ENCODE data around the gene CD79B. TPM values are rescaled to one million over a fixed set of nuclear protein-coding genes. Genes with fewer than 3 reads are reported as not detected.
A peak's percentile ranks its signal among the peaks of the same experiment; 100 is the strongest.

Gene CD79B
- total and polyA plus RNA-seq, 2 of the 13 experiments (the other 11 are each of a cell fraction or from before 2014, with no cell fraction given): not detected

DNA sequence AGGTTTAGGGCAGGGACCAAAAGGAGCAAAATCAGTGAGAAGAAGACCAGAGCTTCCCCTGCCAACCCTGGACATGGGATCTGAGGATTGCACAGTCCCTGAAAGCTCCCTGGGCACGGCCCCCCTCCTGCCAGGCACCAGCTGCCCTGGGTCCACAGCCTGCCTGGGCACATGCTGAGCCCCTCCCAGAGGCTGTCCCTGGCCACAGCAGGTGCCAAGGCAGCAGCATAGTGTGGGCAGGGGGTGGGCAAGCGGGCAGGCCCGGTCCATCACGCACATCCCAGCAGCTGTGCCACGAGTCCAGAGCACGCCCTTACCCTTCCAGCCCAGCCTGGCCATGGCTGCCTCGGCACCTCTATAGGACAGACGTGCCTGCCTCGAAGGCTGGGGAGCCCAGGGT lies 27.9 kb upstream of the CD79B start:
- FAIRE-seq: no peak
- H3K27ac ChIP-seq (ENCODE audit: extremely low read length, insufficient read depth, low read length): no peak overlapping the region
- ChIA-PET POLR2A (no interaction called here), CTCF (ENCODE audit: low intra/inter-chr PET ratio, low total read pairs) (no interaction called here)
- no peak overlapping the region for H3K9ac ChIP-seq (ENCODE audit: insufficient read depth, low read depth, low read length)
- no peak overlapping the region for H3K4me3 ChIP-seq (replicated peaks in 1 of 3; ENCODE audit: insufficient read depth in 1 of 3, low read depth in 2 of 3, low read length in 3 of 3)
- no TSS peak for BruUV-seq (replicated peaks)
- no peaks in the 10 kb centered on the region for H3K9me3 ChIP-seq (ENCODE audit: low read length)
- H3K36me3 ChIP-seq (replicated peaks in 1 of 2; ENCODE audit: control insufficient read depth in 1 of 2, insufficient read depth in 2 of 2, low read length in 2 of 2): no peaks in the 10 kb centered on the region
- no peaks in the 10 kb centered on the region for H3K79me2 ChIP-seq (ENCODE audit: insufficient read depth, low read length)
- no peak for ATAC-seq
- no peak overlapping the region for H2AFZ ChIP-seq (ENCODE audit: low read length)
- H3K4me1 ChIP-seq (ENCODE audit: insufficient read depth, low read length): peaks cover 32% of the 10 kb centered on the region
- in situ Hi-C loops (cut with HindIII; ENCODE audit: extremely low pct_ligation_motif_present, low pct_unique_long_range_greater_than_20kb) (no loop called here), intact Hi-C loops (cut with micrococcal nuclease; ENCODE audit: unreplicated experiment) (no loop called here)
- H3K4me2 ChIP-seq (ENCODE audit: low read depth, low read length): no peak overlapping the region
- peaks cover 4 to 22% of the 10 kb centered on the region in 2 experiments; a peak in 2 of 5 replicates for H3K27me3 ChIP-seq (ENCODE audit: control insufficient read depth in 1 of 2, insufficient read depth in 2 of 2, low read length in 2 of 2)
- TF ChIP-seq ZNF879 (CRISPR knock-in tag; IDR thresholded peaks at IDR 0.05) (no peak), HNRNPL (IDR thresholded peaks at IDR 0.05; ENCODE audit: low read depth, low read length) (0 out of 2 replicates have a peak, but pooled peaks have one; percentile 30), ELF4 (CRISPR knock-in tag; IDR thresholded peaks at IDR 0.05; ENCODE audit: borderline replicate concordance) (no peak), POLR2G (IDR thresholded peaks at IDR 0.05; ENCODE audit: low read depth, low read length) (no peak), ATM (IDR thresholded peaks at IDR 0.05; ENCODE audit: borderline replicate concordance) (no peak)
- TF ChIP-seq, protein P1, sequence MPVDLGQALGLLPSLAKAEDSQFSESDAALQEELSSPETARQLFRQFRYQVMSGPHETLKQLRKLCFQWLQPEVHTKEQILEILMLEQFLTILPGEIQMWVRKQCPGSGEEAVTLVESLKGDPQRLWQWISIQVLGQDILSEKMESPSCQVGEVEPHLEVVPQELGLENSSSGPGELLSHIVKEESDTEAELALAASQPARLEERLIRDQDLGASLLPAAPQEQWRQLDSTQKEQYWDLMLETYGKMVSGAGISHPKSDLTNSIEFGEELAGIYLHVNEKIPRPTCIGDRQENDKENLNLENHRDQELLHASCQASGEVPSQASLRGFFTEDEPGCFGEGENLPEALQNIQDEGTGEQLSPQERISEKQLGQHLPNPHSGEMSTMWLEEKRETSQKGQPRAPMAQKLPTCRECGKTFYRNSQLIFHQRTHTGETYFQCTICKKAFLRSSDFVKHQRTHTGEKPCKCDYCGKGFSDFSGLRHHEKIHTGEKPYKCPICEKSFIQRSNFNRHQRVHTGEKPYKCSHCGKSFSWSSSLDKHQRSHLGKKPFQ (CRISPR knock-in tag; IDR thresholded peaks at IDR 0.05; ENCODE audit: insufficient replicate concordance): no peak
- TF ChIP-seq, protein P2, sequence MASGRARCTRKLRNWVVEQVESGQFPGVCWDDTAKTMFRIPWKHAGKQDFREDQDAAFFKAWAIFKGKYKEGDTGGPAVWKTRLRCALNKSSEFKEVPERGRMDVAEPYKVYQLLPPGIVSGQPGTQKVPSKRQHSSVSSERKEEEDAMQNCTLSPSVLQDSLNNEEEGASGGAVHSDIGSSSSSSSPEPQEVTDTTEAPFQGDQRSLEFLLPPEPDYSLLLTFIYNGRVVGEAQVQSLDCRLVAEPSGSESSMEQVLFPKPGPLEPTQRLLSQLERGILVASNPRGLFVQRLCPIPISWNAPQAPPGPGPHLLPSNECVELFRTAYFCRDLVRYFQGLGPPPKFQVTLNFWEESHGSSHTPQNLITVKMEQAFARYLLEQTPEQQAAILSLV (CRISPR knock-in tag; IDR thresholded peaks at IDR 0.05; ENCODE audit: borderline replicate concordance): no peak
- H4K20me1 ChIP-seq (ENCODE audit: insufficient read depth, low read length): no peaks in the 10 kb centered on the region; the same call in 1 of the 2 replicates
- DNase-seq (ENCODE audit: low spot score): no peak
- 6% methylated on average over 5 of the region's 9 CpGs for WGBS (ENCODE audit: low lambda C conversion rate)
